ENCODE data around the gene ATP2C2. TPM values are rescaled to one million over a fixed set of nuclear protein-coding genes. Genes with fewer than 3 reads are reported as not detected.

Gene ATP2C2
- total RNA-seq, 2 donors from 2014 or later: 0.10 to 0.19 TPM

Other genes starting within 250 kb of the ATP2C2 start
- 10 to 100 TPM; 10.1 to 21.2 TPM for gene HSDL1, start 223.4 kb upstream of the ATP2C2 start, total RNA-seq
- not detected for gene DNAAF1, start 223.2 kb upstream of the ATP2C2 start, total RNA-seq
- 10 to 100 TPM; 32.3 to 35.9 TPM for gene TAF1C, start 181.5 kb upstream of the ATP2C2 start, total RNA-seq
- not detected for gene ADAD2, start 177.4 kb upstream of the ATP2C2 start, total RNA-seq
- not detected for gene KCNG4, start 128.5 kb upstream of the ATP2C2 start, total RNA-seq
- 10 to 100 TPM; 48.7 to 93.6 TPM for gene WFDC1, start 73.7 kb upstream of the ATP2C2 start, total RNA-seq
- gene MEAK7, start 136.1 kb downstream of the ATP2C2 start, total RNA-seq: 10 to 100 TPM; 14.0 to 16.7 TPM
- 10 to 100 TPM; 55.0 to 66.0 TPM for gene COTL1, start 249.5 kb downstream of the ATP2C2 start, total RNA-seq

All from posterior vena cava (tissue), 2 donors.